CD4-positive, alpha-beta T cell treated with Interleukin-4 for 1 hour (primary cell): Measurements from ENCODE around the gene UPF1.

Experiments used
- DNase-seq, 2 donors: peaks; one replicate each; pipeline ENCODE4 v3.0.0-alpha.2; 2020 to 2022

UPF1 gene

DNA sequence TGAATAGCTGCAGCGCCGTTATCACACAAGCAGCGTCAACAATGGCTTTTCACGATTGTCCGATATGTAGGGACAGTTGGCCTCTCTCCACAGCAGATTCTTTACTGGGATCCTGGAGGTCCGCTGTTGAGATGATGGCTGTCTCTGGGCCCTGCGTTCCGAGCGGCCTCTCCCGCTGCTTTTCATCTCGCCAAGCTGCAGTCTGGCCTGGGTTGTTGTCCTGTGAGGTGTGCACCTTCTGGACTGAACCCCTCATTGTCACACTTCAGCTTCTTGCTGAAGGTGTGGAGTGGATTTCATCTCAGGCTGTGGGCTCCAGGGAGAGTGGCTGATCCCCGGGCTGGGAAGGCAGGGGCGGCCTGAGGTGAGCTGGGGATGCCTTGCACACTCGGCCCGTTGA, 9.6 kb downstream of the UPF1 start:
- DNase-seq = no peak

DNA sequence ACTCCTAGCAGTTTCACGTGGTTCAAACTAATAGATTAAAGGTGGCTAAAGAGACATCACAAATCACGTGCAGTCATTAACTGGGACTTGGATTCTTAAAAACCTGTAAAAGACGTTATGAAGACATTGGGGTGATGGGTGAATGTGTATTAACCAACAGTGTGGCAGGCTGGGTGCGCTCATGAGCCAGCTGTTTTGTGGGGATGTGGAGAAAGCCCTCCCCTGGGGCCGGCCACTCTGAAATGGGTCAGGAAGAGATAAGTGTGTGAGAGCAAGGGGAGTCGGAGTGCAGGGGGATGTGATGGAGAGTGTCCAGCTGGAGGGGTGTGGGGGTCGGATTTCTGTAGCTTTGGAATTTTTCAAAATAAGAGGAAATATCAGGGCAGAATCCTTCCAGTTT, 10.4 kb downstream of the UPF1 start:
- no peak for DNase-seq

DNA sequence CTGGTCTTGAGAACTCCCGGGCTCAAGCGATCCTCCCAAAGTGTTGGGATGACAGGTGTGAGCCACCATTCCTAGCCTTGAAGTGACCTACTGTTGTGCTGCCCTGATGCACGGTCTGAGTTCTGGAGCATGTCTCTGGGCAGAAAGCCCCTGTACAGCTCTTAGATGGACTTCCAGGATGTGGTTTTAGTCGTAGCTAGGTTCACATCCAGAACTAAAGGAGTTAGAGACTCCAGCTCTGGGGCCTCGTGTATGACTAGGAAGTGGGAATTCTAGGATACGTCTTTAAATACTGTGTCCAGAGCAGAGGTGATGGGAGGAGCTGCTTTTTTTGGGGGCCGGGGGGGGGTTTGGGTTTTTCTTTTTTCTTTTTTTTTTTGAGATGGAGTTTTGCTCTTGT, 12.2 kb downstream of the UPF1 start:
- DNase-seq = no peak

DNA sequence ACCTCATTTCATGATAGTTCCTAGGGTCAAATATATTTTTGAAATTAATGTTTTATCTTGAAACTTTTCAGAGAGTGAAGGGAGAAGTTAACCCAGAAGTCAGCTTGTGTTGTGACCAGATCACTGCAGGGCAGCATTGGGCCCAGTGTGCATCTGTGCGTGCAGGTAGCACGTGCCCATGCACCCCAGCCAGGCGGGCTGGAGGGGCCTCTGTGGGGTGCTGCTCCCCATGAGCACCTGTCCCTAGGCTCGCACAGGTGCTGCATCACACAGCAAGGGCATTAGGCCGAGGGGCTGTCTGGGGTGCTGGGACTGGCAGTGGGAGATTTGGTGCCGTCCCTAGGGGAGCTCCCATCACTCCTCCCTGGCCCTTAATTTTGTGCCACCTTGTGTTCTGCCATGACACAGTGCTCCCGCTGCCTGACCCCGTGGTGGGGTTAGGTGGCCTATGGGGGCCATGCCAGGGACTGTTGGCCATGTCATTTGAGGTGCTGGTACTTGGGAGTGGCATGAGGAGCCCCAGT, 13.1 kb downstream of the UPF1 start:
- DNase-seq = no peak

DNA sequence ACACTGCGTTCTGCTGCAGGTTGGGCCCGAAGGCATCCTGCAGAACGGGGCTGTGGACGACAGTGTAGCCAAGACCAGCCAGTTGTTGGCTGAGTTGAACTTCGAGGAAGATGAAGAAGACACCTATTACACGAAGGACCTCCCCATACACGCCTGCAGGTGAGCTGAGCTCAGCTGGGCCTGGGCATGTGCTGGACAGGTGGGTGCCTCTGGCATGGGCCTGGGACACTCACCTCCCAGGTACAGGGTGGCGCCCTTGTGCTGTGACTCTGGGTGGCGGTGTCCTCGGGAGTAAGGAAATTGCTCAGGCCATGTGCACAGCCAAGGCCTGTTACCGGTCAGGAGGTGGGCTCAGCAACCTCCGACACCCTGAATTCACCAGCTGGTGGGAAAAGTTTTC, 14.2 kb downstream of the UPF1 start:
- DNase-seq = no peak

DNA sequence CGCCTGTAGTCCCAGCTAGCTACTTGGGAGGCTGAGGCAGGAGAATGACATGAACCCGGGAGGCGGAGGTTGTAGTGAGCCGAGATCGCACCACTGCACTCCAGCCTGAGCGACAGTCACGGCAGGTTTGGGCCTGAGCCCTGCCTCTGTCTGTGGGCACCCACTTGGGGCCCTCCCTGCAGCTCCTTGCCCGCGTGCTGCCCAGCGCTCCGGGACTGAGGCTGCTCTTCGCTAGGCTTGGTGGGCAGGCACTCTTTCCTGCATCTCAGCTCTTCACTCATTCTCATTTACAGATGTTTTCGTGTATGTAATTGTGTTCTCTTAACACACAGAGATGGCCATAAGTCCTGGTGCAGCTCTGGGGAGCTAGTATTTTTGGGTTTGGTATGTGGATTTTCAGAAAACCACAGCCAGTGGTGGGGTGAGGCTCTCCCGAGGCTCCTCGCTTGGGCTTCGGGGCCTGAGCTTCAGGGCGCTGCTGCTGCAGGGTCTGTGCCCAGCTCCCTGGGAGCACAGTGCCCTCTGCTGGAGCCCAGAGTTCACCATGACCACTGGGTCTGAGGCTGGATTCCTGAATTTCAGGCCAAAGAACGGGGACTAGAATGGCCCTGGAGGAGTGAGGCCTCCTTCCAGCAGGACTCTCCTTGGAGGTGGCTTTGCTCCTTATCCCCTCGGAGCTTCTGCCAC, 15.2 kb downstream of the UPF1 start:
- peak; percentile 67 to 70 for DNase-seq

DNA sequence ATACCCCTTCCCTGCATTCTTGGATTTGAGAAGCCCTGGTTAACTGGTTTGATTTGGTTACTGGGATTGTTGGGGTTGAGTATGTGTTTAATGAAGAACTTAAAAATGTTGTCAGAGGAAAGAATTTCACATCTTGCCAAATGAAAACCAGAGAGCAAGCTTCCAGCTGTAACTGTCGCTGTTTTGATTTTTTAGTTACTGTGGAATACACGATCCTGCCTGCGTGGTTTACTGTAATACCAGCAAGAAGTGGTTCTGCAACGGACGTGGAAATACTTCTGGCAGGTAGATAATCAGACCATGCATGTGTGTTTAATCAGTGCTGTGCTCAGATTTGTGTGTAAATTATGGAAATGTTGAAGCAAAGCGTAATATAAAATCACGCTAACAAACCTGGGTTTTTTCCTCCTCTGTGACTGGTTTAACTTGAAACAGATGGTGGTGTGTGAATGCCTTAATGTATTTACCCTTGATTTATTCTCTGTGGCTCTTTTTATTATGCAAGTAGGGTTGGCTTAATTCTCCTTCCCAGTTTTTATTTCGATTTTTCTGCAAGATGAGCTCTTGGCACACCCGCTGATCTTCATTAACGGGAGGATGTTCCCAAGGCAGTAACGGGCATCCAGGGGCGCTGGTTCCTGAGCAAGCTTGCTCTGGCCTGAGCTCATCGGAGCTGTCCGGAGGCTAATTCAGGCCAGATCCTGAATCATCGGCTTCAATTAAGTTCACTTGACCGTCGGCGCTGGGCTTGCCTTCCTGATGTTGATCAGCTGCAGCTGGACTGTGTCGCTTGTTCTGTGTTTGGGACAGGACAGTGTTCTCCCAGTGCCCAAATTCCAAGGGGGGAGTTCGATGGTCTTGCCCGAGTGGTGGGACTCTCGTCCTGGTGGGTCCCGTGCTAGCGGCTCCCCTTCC, 16.0 kb downstream of the UPF1 start:
- no peak for DNase-seq

DNA sequence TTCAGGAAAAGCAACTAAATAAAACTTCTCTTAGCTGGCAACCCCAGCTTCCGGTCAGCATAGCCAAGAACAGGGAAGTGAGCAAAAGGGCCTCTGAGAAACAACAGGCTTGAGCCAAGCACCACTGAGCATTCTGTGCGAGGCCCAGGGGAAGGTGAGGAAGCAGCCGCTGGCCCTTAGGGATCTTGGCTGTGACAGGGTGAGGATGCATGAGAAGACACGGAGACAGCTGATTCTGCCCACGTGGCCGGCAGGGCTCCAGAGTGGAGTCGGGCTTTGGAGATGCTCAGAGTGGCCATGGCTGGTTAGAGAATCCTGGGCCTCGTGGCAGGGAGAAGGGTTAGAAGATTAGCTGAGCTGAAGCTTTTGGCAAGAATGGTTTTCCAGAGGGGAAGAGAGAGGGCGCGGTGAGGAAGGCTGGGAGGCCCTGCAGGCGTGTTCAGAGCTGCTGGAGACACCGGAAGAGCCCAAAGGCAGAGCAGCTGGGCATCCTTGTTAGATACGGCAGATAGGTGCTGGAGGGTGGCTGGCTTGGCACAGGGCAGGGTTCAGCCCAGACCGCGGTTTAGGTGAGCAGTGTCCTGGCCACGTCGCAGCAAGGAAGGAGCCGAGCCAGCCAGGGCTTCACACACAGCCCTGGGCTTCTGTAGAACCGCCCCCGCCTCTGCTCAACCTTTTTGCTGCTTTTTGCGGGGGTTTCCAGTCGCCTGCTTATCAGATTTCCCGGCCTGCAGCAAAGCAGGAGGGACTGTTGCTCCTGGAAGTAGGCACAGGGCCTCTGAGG, 17.3 kb downstream of the UPF1 start:
- peak in 1 of 2 donors; percentile 55 for DNase-seq

DNA sequence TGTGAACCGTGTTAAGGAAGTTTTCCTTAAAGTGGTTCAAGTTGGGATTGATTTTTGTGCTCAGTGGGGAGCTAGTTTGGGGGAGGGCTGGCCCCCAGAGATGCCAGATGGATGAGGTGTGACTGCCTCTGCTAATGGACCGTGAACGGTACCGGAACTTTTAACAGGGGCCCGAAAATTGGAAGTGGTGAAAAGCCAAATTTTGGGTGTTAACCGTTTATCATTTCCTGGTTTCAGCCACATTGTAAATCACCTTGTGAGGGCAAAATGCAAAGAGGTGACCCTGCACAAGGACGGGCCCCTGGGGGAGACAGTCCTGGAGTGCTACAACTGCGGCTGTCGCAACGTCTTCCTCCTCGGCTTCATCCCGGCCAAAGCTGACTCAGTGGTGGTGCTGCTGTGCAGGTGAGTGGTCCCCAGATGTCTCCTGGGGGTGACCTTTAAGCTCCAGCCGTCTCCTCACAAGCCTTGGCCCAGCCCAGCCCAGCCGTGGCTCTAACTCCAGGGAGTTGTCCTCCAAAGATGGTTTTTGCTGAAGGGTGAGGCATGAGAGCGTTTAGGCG, 18.2 kb downstream of the UPF1 start:
- no peak for DNase-seq

DNA sequence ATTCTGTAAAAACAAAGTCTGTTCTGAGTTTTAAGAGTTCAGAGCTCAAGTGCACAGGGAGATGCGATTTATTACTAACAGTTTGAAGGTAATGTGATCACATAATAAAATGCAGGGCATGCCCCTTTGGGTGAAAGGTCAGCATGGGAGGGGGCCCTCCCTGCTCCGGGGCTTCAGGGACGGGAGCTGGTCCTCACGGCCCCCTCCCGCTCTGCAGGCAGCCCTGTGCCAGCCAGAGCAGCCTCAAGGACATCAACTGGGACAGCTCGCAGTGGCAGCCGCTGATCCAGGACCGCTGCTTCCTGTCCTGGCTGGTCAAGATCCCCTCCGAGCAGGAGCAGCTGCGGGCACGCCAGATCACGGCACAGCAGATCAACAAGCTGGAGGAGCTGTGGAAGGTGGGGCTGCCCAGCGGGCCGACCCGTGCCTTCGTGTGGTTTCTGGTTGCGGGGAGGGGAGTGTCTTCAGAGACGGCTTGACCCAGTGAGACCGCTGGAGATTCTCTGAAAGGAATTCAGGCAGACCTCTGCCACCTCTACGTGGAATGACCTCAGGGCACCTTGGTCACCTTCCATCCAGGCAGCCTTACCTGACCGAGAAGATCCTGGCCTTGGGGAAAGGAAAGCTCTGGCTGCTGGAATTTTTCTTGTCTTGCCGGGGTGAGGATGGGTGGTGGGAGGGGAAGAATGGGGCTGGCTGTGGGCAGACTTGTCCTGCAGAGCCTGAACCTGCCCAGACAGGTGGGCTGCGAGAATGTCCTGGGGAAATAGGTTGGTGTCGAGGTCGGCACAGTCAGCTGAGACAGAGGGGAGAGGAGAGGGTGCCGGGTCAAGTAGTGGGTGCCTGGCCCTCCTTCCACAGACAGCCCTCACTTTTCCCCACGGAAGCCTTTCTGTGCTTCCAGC, 19.0 kb downstream of the UPF1 start:
- no peak for DNase-seq

DNA sequence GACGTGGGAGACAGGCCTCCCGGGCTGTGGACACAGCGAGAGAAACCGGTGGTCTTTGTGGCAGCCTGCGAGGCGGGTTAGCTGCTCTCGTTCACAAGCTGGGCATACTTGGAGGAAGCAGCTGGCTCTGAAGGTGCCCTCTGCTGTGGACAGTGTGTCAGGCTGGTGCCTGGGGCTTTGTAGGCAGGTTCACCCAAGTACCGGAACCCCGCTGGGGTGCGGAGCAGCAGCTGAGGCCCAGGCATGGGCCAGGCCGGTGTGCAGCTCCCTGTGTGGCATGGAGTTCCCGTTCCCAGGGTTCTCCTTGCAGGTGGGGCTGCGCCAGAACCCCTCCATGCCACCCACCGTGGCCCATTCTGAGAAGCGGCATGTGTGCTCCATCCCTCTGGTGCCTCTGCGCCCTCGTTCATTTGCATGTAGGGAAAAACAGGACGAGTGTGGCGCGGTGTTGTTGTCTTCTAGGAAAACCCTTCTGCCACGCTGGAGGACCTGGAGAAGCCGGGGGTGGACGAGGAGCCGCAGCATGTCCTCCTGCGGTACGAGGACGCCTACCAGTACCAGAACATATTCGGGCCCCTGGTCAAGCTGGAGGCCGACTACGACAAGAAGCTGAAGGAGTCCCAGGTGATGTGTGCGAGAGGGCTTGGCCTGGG, 20.0 kb downstream of the UPF1 start:
- DNase-seq = no peak

DNA sequence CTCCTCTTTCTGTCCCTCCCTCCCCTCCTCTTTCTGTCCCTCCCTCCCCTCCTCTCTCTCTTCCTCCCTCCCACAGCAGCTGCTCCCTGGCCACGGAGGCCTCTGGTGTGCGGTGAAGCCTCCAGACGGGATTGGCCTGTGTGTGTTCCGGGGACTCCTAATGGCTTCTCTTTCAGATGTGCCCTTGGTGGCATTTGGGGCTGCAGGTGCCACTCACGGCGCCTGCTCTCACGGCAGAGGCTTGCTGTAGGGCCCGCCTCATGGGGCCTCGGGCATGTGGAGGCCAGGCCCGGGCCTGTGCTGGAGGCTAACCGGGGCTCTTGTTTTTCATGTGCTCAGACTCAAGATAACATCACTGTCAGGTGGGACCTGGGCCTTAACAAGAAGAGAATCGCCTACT, 20.9 kb downstream of the UPF1 start:
- no peak for DNase-seq

DNA sequence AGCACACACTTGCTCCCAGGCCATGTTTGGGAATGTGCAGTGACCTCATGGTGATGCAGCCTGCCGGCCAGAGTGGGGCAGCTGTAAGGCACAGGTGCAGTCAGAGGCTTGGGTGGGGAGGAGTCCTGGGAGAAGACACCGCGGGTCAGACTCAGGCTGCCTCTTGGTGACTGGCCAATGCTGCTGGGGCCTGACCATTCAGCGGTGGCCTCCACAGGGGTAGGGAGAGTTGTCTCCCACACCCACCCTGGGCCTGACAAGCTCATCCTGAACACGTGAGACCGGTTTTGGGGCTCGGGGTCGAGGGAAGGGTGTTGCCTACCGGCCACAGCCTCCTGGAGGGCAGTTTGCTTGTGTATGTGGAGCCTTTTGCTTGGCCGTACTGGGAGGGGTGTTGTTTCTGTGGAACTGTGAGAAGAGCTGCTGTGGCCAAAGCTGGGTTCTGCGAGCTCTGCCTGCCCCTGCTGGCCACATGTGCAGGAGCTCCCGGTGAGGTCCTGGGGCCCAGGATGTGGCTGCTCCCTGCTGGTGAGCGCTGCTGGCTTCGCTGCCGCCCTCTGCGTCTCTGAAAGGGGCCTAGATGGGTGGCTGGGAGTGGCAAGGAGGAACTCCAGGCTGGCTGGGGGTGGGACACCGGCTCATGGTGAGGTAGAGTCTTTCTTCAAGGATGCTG, 22.1 kb downstream of the UPF1 start:
- DNase-seq = no peak

DNA sequence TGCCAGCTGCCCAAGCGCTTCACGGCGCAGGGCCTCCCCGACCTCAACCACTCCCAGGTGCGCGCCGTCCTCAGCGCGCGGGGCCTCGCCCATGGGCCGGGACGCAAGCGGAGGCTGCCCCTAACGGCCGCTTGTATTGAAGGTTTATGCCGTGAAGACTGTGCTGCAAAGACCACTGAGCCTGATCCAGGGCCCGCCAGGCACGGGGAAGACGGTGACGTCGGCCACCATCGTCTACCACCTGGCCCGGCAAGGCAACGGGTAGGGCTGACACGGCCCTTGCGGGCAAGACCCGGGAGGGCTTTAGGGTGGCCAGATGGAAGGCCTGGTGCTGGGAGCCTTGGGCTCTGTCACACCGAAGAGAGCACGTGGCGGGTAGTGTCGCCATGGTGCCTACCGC, 23.2 kb downstream of the UPF1 start:
- no peak for DNase-seq

DNA sequence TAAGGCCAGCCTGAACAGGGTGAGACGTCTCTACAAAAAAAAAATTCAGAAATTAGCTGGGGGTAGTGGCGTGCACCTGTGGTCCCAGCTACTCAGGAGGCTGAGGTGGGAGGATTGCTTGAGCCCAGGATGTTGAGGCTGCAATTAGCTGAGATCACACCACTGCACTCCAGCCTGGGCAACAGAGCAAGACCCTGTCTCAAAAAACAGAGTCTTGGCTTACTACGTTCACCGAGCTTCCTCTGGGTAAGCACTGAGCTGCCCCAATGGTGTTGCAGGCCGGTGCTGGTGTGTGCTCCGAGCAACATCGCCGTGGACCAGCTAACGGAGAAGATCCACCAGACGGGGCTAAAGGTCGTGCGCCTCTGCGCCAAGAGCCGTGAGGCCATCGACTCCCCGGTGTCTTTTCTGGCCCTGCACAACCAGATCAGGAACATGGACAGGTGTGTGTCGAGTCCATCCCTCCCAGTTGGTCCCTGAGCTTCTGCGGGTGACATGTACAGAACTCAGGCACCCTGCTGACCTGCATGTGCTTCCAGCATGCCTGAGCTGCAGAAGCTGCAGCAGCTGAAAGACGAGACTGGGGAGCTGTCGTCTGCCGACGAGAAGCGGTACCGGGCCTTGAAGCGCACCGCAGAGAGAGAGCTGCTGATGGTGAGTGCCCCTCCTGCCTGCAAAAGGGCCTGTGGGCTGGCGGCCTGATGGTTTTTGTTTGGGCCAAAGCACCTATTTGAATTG, 24.1 kb downstream of the UPF1 start:
- no peak for DNase-seq

DNA sequence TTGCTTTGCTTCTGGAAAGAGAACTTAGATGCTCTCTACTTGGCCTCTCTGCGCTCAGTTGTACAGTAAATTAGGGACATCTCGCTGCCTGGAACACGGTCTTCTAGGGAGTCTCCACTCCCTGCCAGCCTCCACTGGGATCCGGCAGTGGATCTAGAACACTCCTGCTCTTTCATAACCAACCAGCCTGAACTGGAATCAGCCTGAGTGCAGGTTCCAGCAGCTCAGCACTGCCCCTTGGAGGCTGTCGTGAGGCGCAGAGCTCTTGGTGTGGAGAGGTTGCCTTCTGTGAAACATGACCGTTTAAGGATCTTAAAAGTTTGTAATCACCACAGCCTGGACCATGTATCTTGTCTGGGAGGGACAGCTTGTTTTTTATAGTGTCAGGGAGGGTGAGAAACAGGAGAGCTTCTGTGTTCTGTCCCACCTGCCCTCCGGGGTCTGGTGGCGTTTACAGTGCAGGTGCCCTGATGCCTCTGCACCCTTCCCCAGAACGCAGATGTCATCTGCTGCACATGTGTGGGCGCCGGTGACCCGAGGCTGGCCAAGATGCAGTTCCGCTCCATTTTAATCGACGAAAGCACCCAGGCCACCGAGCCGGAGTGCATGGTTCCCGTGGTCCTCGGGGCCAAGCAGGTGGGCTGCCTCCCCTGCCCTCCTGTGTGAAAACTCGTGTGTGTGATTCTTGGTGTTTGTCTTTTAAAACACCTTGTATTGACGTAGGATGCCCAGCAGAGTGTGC, 24.8 kb downstream of the UPF1 start:
- no peak for DNase-seq

DNA sequence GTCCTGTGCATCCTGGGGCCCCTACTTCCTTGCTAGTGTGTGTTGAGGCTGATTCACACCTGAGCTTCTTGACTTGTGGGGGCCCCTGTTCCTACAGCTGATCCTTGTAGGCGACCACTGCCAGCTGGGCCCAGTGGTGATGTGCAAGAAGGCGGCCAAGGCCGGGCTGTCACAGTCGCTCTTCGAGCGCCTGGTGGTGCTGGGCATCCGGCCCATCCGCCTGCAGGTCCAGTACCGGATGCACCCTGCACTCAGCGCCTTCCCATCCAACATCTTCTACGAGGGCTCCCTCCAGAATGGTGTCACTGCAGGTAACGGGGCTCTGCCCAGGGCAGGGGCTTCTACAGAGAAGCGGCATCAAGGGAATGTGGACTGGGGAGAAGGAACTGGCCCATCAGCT, 25.5 kb downstream of the UPF1 start:
- no peak for DNase-seq

DNA sequence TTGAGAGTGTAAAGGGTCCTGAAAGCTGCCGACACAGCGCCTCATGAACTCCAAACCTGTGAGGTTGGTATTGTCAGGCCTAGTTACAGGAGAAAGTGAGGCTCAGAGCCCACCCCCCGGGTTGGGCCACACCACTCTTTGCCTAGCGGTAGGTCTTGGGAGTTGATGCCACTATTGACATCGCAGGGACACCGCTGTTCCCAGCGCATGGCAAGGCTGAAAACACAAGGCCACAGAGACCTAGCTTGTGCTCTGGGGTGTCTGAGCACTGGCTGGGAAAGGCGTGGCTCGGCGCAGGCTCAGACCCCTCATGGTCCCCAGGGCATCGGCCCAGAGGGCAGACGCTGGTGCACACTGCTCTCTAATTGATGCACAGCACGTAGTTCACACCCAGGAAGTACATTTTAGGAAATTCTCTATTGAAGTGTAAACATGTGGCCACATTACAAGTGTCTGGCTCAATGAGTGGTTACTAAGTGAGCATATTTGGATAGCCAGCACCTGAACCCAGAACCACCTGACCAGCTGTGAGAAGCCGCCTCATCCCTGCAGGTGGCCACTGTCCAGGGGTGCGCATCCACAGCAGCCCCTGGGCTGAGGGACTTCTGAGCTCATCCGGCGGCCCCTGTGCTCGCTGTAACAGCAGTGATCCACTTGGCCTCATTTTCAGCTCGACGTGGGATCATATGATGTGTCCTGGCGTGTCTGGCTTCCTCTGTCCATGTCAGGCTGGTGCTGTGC, 27.3 kb downstream of the UPF1 start:
- DNase-seq = no peak
